ENCODE measurements around the gene PITPNM2. TPM values are rescaled to one million over a fixed set of nuclear protein-coding genes. Genes with fewer than 3 reads are reported as not detected.

The PITPNM2 gene
- total and polyA plus RNA-seq, 2 of the 8 experiments (the other 6 are each of a cell fraction or from before 2014, with no cell fraction given): 0.59 to 3.4 TPM

DNA sequence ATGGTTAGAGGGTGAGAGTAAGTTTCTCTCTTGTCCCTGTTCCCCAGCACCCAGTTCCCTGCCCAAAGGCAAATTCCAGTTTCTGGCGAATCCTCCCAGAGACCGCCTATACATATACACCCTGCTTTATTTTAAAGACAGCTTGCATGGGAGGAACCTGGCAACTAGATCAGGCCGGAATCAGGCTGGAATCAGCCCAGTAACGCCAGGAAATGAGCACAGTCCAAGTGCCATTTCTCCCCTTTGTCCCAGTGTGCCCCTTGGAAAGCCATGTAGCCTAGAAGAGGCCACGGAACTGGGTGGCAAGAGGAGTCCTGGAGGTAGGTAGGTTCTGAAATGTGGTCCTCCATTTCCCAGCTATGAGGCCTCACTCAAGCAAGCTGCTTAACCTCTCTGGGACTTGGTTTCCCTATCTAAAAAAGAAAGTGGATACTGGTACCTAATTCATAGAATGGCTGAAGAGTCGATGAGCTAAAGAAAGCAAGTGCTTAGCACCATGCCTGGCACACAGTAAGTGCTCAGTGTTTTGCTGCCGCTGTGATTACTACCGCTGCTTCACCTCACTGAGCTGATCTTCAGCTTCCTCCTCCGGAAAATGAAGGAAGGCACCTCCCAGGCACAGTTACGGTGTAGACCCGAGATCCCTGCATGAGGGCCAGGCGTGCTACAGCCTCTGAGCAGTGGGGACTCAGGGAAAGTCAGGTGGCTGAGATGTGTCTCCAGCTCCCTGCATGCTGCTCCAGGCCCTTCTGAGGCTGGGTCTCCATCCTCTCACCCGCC is 36.4 kb downstream of the PITPNM2 start:
- DNase-seq (ENCODE audit: low read depth in 1 of 2, low spot score in 2 of 2) (no peak), FAIRE-seq (no peak)
- no peak overlapping the region for H2BK120ac ChIP-seq (replicated peaks; ENCODE audit: low read depth, low read length)
- no peaks in the 10 kb centered on the region for H3K23me2 ChIP-seq (ENCODE audit: low read depth, low read length)
- H4K8ac ChIP-seq (ENCODE audit: extremely low read depth, insufficient read depth, low read length): no peak overlapping the region
- H3K79me1 ChIP-seq (ENCODE audit: low read depth, low read length): no peaks in the 10 kb centered on the region
- H4K91ac ChIP-seq (replicated peaks; ENCODE audit: insufficient read length, low read length): peak overlapping the region; percentile 17
- H4K5ac ChIP-seq (ENCODE audit: insufficient read length, low read depth, low read length): no peak overlapping the region
- TF ChIP-seq RBBP5 (IDR thresholded peaks at IDR 0.05; ENCODE audit: borderline replicate concordance, low read depth, low read length) (no peak), SRF (IDR thresholded peaks at IDR 0.05; ENCODE audit: low read depth, low read length) (no peak), NRF1 (IDR thresholded peaks at IDR 0.05; ENCODE audit: low read depth, low read length) (no peak), HDAC6 (IDR thresholded peaks at IDR 0.05; ENCODE audit: low read depth, low read length) (no peak), EP300 (IDR thresholded peaks at IDR 0.05; ENCODE audit: borderline replicate concordance in 1 of 2, low read depth in 2 of 2, low read length in 2 of 2) (no peak), YY1 (IDR thresholded peaks at IDR 0.05; ENCODE audit: low read depth, low read length) (no peak), SP2 (IDR thresholded peaks at IDR 0.05; ENCODE audit: low read length) (no peak)
- peaks cover 0 to 2% of the 10 kb centered on the region in 2 experiments for H4K20me1 ChIP-seq (replicated peaks in 1 of 2; ENCODE audit: control insufficient read depth in 1 of 2, insufficient read depth in 2 of 2, low read length in 2 of 2)
- H2BK5ac ChIP-seq (ENCODE audit: low read depth, low read length): peak overlapping the region; percentile 21; the same call in 1 of the 2 replicates
- H3K79me2 ChIP-seq (ENCODE audit: control insufficient read depth in 1 of 2, insufficient read depth in 2 of 2, low read length in 2 of 2): no peaks in the 10 kb centered on the region
- no peak overlapping the region for H3K4me2 ChIP-seq (ENCODE audit: insufficient read depth in 1 of 2, low read depth in 2 of 2, low read length in 2 of 2)
- no peak overlapping the region for H3K56ac ChIP-seq (replicated peaks; ENCODE audit: insufficient read length, low read depth, low read length)
- peaks cover 0 to 3% (median 1%) of the 10 kb centered on the region in 4 experiments; a peak in 2 of 7 replicates for H3K4me1 ChIP-seq (replicated peaks in 1 of 4; ENCODE audit: control insufficient read depth in 3 of 4, insufficient read depth in 4 of 4, low read length in 3 of 4)
- POLR2A ChIA-PET (ENCODE audit: partially characterized antibody): interaction anchor here (0.7 kb wide), 1 partner anchor 9 kb away, joined by 4 read pairs; no protein-coding TSS in a partner anchor
- no peak overlapping the region for H3K27ac ChIP-seq (ENCODE audit: low read depth, low read length)
- 97% methylated on average over 13 of the region's 13 CpGs; no CpG with 5 or more reads in 1 of the 2 experiments for WGBS, 2 experiments (ENCODE audit: extremely low coverage in 1 of 2, insufficient coverage in 1 of 2, insufficient read length in 1 of 2, insufficient replicate concordance in 2 of 2, low coverage in 1 of 2, low lambda C conversion rate in 2 of 2, missing lambda C conversion rate in 1 of 2)
- no peak overlapping the region for H2AK5ac ChIP-seq (ENCODE audit: low read depth, low read length)
- CTCF ChIA-PET (ENCODE audit: partially characterized antibody): interaction anchor here (0.9 to 1.6 kb wide), 4 partner anchors 9 to 39 kb away, joined by 3 to 4 read pairs (median 4); no protein-coding TSS in a partner anchor
- H3K4ac ChIP-seq (replicated peaks; ENCODE audit: insufficient read length, low read depth, low read length): no peak overlapping the region
- H3K4me3 ChIP-seq (ENCODE audit: extremely low read depth in 1 of 4, insufficient read depth in 2 of 4, low read depth in 3 of 4, low read length in 4 of 4): no peak overlapping the region
- H2BK12ac ChIP-seq (ENCODE audit: low read depth, low read length): no peak overlapping the region
- H3K14ac ChIP-seq (ENCODE audit: insufficient read length): no peak overlapping the region
- H3K9ac ChIP-seq (replicated peaks in 1 of 4; ENCODE audit: extremely low read depth in 1 of 4, low read depth in 3 of 4, low read length in 3 of 4): no peak overlapping the region
- H2AFZ ChIP-seq (ENCODE audit: low read length): no peak overlapping the region
- H2BK20ac ChIP-seq (ENCODE audit: low read length): no peak overlapping the region
- 0 out of 2 replicates have a peak overlapping the region, but pooled peaks have one; percentile 61 for H2BK15ac ChIP-seq (ENCODE audit: low read length)
- H3K18ac ChIP-seq (ENCODE audit: extremely low read depth, low read length): 0 out of 2 replicates have a peak overlapping the region, but pooled peaks have one; percentile 49
- no peak overlapping the region for H3K23ac ChIP-seq (ENCODE audit: insufficient read length)
- no peaks in the 10 kb centered on the region for H3K9me3 ChIP-seq (ENCODE audit: insufficient read depth in 2 of 2, low read depth in 1 of 2, low read length in 1 of 2)
- H3K36me3 ChIP-seq (ENCODE audit: control insufficient read depth in 2 of 4, insufficient read depth in 4 of 4, low read length in 3 of 4): no peaks in the 10 kb centered on the region
- no peaks in the 10 kb centered on the region; a peak in 2 of 7 replicates for H3K27me3 ChIP-seq (replicated peaks in 1 of 4; ENCODE audit: control insufficient read depth in 3 of 4, extremely low read depth in 1 of 4, insufficient read depth in 3 of 4, low read length in 3 of 4)

Measured in H1 (cell line).